K562 treated with DMSO at 1 percent for 24 hours (cell line): ENCODE results near the gene PDS5B. TPM values are rescaled to one million over a fixed set of nuclear protein-coding genes. Genes with fewer than 3 reads are reported as not detected.

ENCODE experiments used
- total RNA-seq: library from RNA; unstranded; fragments of 300-600 nt; gene quantifications from 2 replicates; pipeline ENCODE4 v1.2.3, GENCODE V29; 2022; ENCODE audit warnings: low read depth; ENCODE audit not compliant: insufficient read depth

The PDS5B gene, protein sequence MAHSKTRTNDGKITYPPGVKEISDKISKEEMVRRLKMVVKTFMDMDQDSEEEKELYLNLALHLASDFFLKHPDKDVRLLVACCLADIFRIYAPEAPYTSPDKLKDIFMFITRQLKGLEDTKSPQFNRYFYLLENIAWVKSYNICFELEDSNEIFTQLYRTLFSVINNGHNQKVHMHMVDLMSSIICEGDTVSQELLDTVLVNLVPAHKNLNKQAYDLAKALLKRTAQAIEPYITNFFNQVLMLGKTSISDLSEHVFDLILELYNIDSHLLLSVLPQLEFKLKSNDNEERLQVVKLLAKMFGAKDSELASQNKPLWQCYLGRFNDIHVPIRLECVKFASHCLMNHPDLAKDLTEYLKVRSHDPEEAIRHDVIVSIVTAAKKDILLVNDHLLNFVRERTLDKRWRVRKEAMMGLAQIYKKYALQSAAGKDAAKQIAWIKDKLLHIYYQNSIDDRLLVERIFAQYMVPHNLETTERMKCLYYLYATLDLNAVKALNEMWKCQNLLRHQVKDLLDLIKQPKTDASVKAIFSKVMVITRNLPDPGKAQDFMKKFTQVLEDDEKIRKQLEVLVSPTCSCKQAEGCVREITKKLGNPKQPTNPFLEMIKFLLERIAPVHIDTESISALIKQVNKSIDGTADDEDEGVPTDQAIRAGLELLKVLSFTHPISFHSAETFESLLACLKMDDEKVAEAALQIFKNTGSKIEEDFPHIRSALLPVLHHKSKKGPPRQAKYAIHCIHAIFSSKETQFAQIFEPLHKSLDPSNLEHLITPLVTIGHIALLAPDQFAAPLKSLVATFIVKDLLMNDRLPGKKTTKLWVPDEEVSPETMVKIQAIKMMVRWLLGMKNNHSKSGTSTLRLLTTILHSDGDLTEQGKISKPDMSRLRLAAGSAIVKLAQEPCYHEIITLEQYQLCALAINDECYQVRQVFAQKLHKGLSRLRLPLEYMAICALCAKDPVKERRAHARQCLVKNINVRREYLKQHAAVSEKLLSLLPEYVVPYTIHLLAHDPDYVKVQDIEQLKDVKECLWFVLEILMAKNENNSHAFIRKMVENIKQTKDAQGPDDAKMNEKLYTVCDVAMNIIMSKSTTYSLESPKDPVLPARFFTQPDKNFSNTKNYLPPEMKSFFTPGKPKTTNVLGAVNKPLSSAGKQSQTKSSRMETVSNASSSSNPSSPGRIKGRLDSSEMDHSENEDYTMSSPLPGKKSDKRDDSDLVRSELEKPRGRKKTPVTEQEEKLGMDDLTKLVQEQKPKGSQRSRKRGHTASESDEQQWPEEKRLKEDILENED (N-terminal part only)
- total RNA-seq: 7.2 and 7.7 TPM in 2 replicates

GRCh38 chr13:32586080-32586900, at the start of gene PDS5B:
TSS of gene PDS5B (plus strand) at chr13:32586452. CDS start at chr13:32648773, 62,321 bp downstream.

GRCh38 chr13:32538621-32539246, 47.5 kb upstream of the PDS5B start, which contains the start of gene N4BP2L2:
TSS of gene N4BP2L2 (minus strand) at chr13:32538795. CDS start at chr13:32537027, 1,768 bp downstream.

Other genes starting within 250 kb of the PDS5B start
- gene N4BP2L1, start 158.3 kb upstream of the PDS5B start, total RNA-seq: not detected in 2 replicates
- gene N4BP2L2, start 47.7 kb upstream of the PDS5B start, total RNA-seq: 13.9 and 14.8 TPM in 2 replicates